DOHH2 (cell line): ENCODE data around the gene CCDC85B.

Experiments used
- H3F3A ChIP-seq: fragments of 200-600 bp; sonication (generic), shearing (Covaris generic); 2 replicates; pipeline ENCODE4 v1.6.0; 2016; ENCODE audit warnings: antibody characterized with exemption, mild to moderate bottlenecking; ENCODE audit not compliant: control insufficient read depth, insufficient read depth
- H3K27ac ChIP-seq: fragments of 200-600 bp; sonication (generic); 2 replicates; pipeline ENCODE4 v1.5.1; 2014; ENCODE audit warnings: low read depth, mild to moderate bottlenecking, low read length, moderate library complexity
- H3K27me3 ChIP-seq: fragments of 200-600 bp; sonication (generic); 2 replicates; pipeline ENCODE4 v1.6.1; 2014; ENCODE audit warnings: mild to moderate bottlenecking, low read length, mixed read lengths; ENCODE audit not compliant: control insufficient read depth
- H3K36me3 ChIP-seq: fragments of 200-600 bp; sonication (generic); 2 replicates; pipeline ENCODE4 v1.6.1; 2014; ENCODE audit warnings: mild to moderate bottlenecking, low read length, moderate library complexity, mixed read lengths; ENCODE audit not compliant: control insufficient read depth
- H3K4me1 ChIP-seq: fragments of 200-600 bp; sonication (generic); 2 replicates; pipeline ENCODE4 v1.6.1; 2014; ENCODE audit warnings: mild to moderate bottlenecking, low read length, mixed read lengths; ENCODE audit not compliant: control insufficient read depth
- H3K4me2 ChIP-seq: fragments of 200-600 bp; sonication (generic); 2 replicates; pipeline ENCODE4 v1.6.0; 2014; ENCODE audit warnings: mild to moderate bottlenecking, low read length, moderate library complexity
- H3K4me3 ChIP-seq: fragments of 200-600 bp; sonication (generic); 2 replicates; pipeline ENCODE4 v1.5.1; 2014; ENCODE audit warnings: mild to moderate bottlenecking, low read length, mixed read lengths
- H3K79me2 ChIP-seq: fragments of 200-600 bp; sonication (generic); 2 replicates; pipeline ENCODE4 v1.6.1; 2014; ENCODE audit warnings: mild to moderate bottlenecking, low read length, mixed read lengths; ENCODE audit not compliant: control insufficient read depth
- H3K9me2 ChIP-seq: fragments of 200-600 bp; sonication (generic); replicated peaks from 2 replicates; pipeline ENCODE4 v1.6.1; 2014; ENCODE audit warnings: mild to moderate bottlenecking, low read length, mixed read lengths; ENCODE audit not compliant: control insufficient read depth
- H3K9me3 ChIP-seq: fragments of 200-600 bp; sonication (generic); 2 replicates; pipeline ENCODE4 v1.6.1; 2014; ENCODE audit warnings: antibody characterized with exemption, low read length, mixed read lengths; ENCODE audit not compliant: control insufficient read depth, insufficient read depth
- H4K20me1 ChIP-seq: fragments of 200-600 bp; sonication (generic); 2 replicates; pipeline ENCODE4 v1.6.0; 2014; ENCODE audit warnings: low read depth, mild to moderate bottlenecking, antibody characterized with exemption, low read length, moderate library complexity; ENCODE audit not compliant: control insufficient read depth, insufficient read depth
- CTCF ChIP-seq: fragments of 200-600 bp; sonication (generic); IDR thresholded peaks from one replicate; pipeline ENCODE4 v1.5.1; 2014; ENCODE audit warnings: antibody characterized with exemption, mild to moderate bottlenecking, low read depth, low read length; ENCODE audit not compliant: poor library complexity, severe bottlenecking
- EZH2phosphoT487 ChIP-seq: fragments of 200-600 bp; sonication (generic); IDR thresholded peaks from 2 replicates; pipeline ENCODE4 v1.6.1; 2017; ENCODE audit warnings: borderline replicate concordance, mild to moderate bottlenecking, antibody characterized with exemption, low read length, moderate library complexity, mixed read lengths

The CCDC85B gene

GRCh38 chr11:65856689-65857499 is 33.6 kb upstream of the CCDC85B start:
- Histone ChIP-seq H3K36me3 (peaks cover 69% of the 10 kb centered on the region), H3K79me2 (peaks cover 50% of the 10 kb centered on the region)
- TF ChIP-seq EZH2phosphoT487: no peak
- no peak for TF ChIP-seq CTCF

GRCh38 chr11:65857500-65857852 is 33.0 kb upstream of the CCDC85B start:
- Histone ChIP-seq H3F3A (peaks cover 26% of the 10 kb centered on the region), H3K27ac (peak overlapping the region; percentile 83), H3K4me2 (peak overlapping the region; percentile 80), H4K20me1 (peaks cover 20% of the 10 kb centered on the region), H3K9me3 (no peaks in the 10 kb centered on the region), H3K9me2 (no peaks in the 10 kb centered on the region), H3K79me2 (peaks cover 56% of the 10 kb centered on the region), H3K4me3 (peak overlapping the region; percentile 88), H3K27me3 (no peaks in the 10 kb centered on the region), H3K4me1 (peaks cover 28% of the 10 kb centered on the region), H3K36me3 (peaks cover 69% of the 10 kb centered on the region)
- no peak for TF ChIP-seq CTCF
- TF ChIP-seq EZH2phosphoT487: no peak

More at GRCh38 chr11:65856689-65857499, 33.6 kb upstream of the CCDC85B start:
- no peaks in the 10 kb centered on the region for H3K9me2 ChIP-seq
- H3K4me1 ChIP-seq: peaks cover 25% of the 10 kb centered on the region
- H3F3A ChIP-seq: peaks cover 26% of the 10 kb centered on the region
- H3K27ac ChIP-seq: peak overlapping the region; percentile 83
- no peaks in the 10 kb centered on the region for H3K9me3 ChIP-seq
- no peaks in the 10 kb centered on the region for H3K27me3 ChIP-seq
- peak overlapping the region; percentile 80 for H3K4me2 ChIP-seq
- peak overlapping the region; percentile 88 for H3K4me3 ChIP-seq
- H4K20me1 ChIP-seq: peaks cover 20% of the 10 kb centered on the region

GRCh38 chr11:65857853-65858680 is 32.4 kb upstream of the CCDC85B start, which contains the start of gene CFL1:
TSS of gene CFL1 (minus strand) at chr11:65858180. CDS start at chr11:65858099, 81 bp downstream.
- H3K9me3 ChIP-seq: no peaks in the 10 kb centered on the region
- H3K4me1 ChIP-seq: peaks cover 28% of the 10 kb centered on the region
- H3K27ac ChIP-seq: peak within 1 kb of the TSS; percentile 83
- H3K4me2 ChIP-seq: peak within 1 kb of the TSS; percentile 93
- H3K27me3 ChIP-seq: no peaks in the 10 kb centered on the region
- peaks cover 20% of the 10 kb centered on the region for H4K20me1 ChIP-seq
- H3K79me2 ChIP-seq: peaks cover 60% of the 10 kb centered on the region
- TF ChIP-seq CTCF (no peak), EZH2phosphoT487 (no peak)
- peak within 1 kb of the TSS; percentile 88 for H3K4me3 ChIP-seq
- peaks cover 24% of the 10 kb centered on the region for H3F3A ChIP-seq
- H3K9me2 ChIP-seq: no peaks in the 10 kb centered on the region
- peaks cover 69% of the 10 kb centered on the region for H3K36me3 ChIP-seq
